Nephron progenitor cell (in vitro differentiated cells): ENCODE measurements around the gene OR12D3.
A peak's percentile ranks its signal among the peaks of the same experiment; 100 is the strongest.

Experiments
- DNase-seq: peaks from one replicate; pipeline ENCODE4 v3.0.0; 2021
- H3K27ac Mint-ChIP-seq: 2 replicates; pipeline ENCODE4 v1.8.0; 2021; ENCODE audit warnings: mild to moderate bottlenecking, moderate library complexity, mixed read lengths
- H3K27me3 Mint-ChIP-seq: 2 replicates; pipeline ENCODE4 v1.8.0; 2021; ENCODE audit warnings: mild to moderate bottlenecking, low read depth, mixed read lengths; ENCODE audit not compliant: poor library complexity
- H3K36me3 Mint-ChIP-seq: 2 replicates; pipeline ENCODE4 v1.8.0; 2021; ENCODE audit warnings: low read depth, mixed read lengths
- H3K4me1 Mint-ChIP-seq: 2 replicates; pipeline ENCODE4 v1.8.0; 2021; ENCODE audit warnings: mixed read lengths
- H3K4me3 Mint-ChIP-seq: 2 replicates; pipeline ENCODE4 v1.8.0; 2021; ENCODE audit warnings: mild to moderate bottlenecking, moderate library complexity, mixed read lengths
- H3K9me3 Mint-ChIP-seq: 2 replicates; pipeline ENCODE4 v1.8.0; 2021; ENCODE audit warnings: mild to moderate bottlenecking, moderate library complexity, mixed read lengths
- CTCF ChIP-seq: fragments of 200-600 bp; sonication (generic); IDR thresholded peaks from 2 replicates; pipeline ENCODE4 v1.5.0; 2021; ENCODE audit warnings: antibody characterized with exemption

OR12D3 gene

DNA sequence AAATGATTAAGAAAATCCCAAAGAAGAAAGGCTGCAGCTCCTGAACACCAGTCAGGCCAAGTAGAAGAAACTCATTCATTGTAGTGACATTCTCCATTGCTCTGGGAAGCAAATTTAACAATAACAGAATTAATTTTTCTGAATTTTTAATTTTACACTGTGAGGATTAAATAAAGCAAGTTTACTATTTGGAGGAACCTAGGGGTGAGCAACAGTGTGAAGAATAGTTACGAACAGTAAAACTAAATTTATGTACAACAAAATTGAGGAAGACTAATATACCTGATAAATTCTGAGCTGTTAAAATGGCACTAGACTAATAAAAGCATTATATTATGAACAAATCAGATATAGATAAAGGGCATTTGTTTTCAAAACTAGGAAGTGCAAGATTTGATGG, at the start of gene OR12D3:
Gene OR12D3, minus strand, starts transcription at position 101 of the 400 bp plus-strand sequence. Its CDS starts 4 bp downstream, at position 97.
- H3K27me3 Mint-ChIP-seq = no peaks in the 10 kb centered on the region
- H3K27ac Mint-ChIP-seq = peak within 1 kb of the TSS; percentile 37
- H3K9me3 Mint-ChIP-seq = no peaks in the 10 kb centered on the region
- no peaks in the 10 kb centered on the region for H3K36me3 Mint-ChIP-seq
- no peak for TF ChIP-seq CTCF
- H3K4me3 Mint-ChIP-seq = no peak within 1 kb of the TSS
- no peak for DNase-seq
- H3K4me1 Mint-ChIP-seq = no peaks in the 10 kb centered on the region

- Mint-ChIP-seq H3K27ac (no peak overlapping the region), H3K4me1 (no peaks in the 10 kb centered on the region), H3K27me3 (peaks cover 6% of the 10 kb centered on the region), H3K36me3 (no peaks in the 10 kb centered on the region), H3K4me3 (no peak overlapping the region), H3K9me3 (peaks cover 6% of the 10 kb centered on the region)
- DNase-seq = no peak
- TF ChIP-seq CTCF = no peak
Measured at GRCh38 chr6:29424575-29424974, 49.5 kb upstream of the OR12D3 start.

GRCh38 chr6:29424168-29424567, 49.1 kb upstream of the OR12D3 start:
- Mint-ChIP-seq H3K27me3 (peaks cover 6% of the 10 kb centered on the region), H3K4me3 (no peak overlapping the region), H3K27ac (no peak overlapping the region), H3K36me3 (no peaks in the 10 kb centered on the region), H3K9me3 (peaks cover 6% of the 10 kb centered on the region), H3K4me1 (no peaks in the 10 kb centered on the region)
- no peak for TF ChIP-seq CTCF
- no peak for DNase-seq

GRCh38 chr6:29419516-29419915, 44.4 kb upstream of the OR12D3 start:
- Mint-ChIP-seq H3K9me3 (peaks cover 6% of the 10 kb centered on the region), H3K4me1 (no peaks in the 10 kb centered on the region), H3K4me3 (no peak overlapping the region), H3K36me3 (no peaks in the 10 kb centered on the region), H3K27me3 (no peaks in the 10 kb centered on the region), H3K27ac (no peak overlapping the region)
- no peak for TF ChIP-seq CTCF
- DNase-seq = no peak

DNA sequence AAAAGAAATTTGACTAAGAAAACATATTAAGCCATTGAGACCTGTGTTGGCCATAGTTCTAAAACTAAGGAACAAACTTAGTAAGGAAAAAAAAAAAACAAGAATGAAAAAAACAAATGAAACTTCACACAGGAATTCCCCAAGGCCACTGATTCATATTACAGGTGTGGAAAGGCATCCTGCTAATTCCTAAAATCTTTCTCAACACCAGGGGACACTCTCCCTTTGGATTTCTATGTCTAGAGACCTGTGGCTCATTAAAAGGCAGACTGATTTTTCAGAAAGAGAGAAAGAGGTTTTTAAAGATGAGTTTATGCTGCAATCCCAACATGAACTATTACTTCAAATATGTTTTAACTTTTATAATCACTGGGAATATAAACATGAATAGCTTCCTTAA, 39.5 kb upstream of the OR12D3 start, which contains the start of gene OR12D1:
Gene OR12D1, plus strand, starts transcription at position 341 of the 400 bp plus-strand sequence.
- DNase-seq = no peak
- no peak for TF ChIP-seq CTCF
- Mint-ChIP-seq H3K4me1 (no peaks in the 10 kb centered on the region), H3K9me3 (peaks cover 28% of the 10 kb centered on the region), H3K36me3 (peaks cover 9% of the 10 kb centered on the region), H3K27me3 (peaks cover 8% of the 10 kb centered on the region), H3K4me3 (no peak within 1 kb of the TSS), H3K27ac (no peak within 1 kb of the TSS)

DNA sequence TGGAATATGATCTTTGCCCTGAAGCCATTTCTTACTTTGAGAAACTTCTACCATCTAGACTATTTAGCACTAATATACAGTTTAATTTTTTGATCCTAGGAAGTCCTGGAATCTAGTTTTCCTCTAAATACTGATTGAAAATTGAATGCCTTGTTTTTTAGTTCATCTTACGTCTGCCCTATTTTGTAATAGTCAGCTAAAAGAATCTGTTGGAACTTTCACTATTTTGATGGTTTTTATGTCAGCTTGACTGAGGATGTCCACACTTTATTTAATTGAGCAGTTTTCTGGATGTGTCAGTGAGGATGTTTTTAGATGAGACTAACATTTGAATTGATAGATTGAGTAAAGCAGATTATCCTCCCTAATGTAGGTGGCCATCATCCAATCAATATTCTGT, 28.7 kb upstream of the OR12D3 start:
- Mint-ChIP-seq H3K36me3 (no peaks in the 10 kb centered on the region), H3K4me3 (no peak overlapping the region), H3K27me3 (peaks cover 2% of the 10 kb centered on the region), H3K9me3 (peaks cover 13% of the 10 kb centered on the region), H3K4me1 (no peaks in the 10 kb centered on the region), H3K27ac (no peak overlapping the region)
- no peak for DNase-seq
- no peak for TF ChIP-seq CTCF
